ENCODE results near the gene RRBP1.

RRBP1 gene

DNA sequence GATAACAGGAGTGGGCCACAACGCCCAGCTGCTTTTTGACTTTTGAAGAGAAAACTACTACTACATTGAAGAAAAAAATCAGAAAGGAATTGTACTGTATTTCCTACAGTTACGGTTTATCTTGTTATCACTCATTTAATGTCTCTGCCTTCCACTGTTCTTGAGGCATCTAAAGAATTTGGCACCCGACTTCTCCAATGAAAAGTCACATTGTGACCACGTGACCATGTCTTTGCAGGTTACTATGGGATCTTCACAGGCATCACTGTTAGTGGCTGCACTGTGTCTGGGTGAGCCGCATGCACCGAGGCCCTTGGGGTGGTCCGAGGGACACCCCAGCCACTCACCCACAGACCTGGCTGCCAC lies 26.8 kb downstream of the RRBP1 start:
- peaks cover 8% of the 10 kb centered on the region for H3K36me3 ChIP-seq (ENCODE audit: control insufficient read depth, insufficient read depth, low read length)
- H2BK5ac ChIP-seq (ENCODE audit: low read length): peak overlapping the region; percentile 68
- H3K18ac ChIP-seq (ENCODE audit: low read length): no peak overlapping the region
- no peak overlapping the region for H3K4me3 ChIP-seq (ENCODE audit: low read length)
- H2BK15ac ChIP-seq (replicated peaks; ENCODE audit: low read depth): no peak overlapping the region
- H3K4me2 ChIP-seq (ENCODE audit: low read length): no peak overlapping the region
- H3K79me2 ChIP-seq (ENCODE audit: control insufficient read depth, insufficient read depth, low read length): peaks cover 68% of the 10 kb centered on the region
- H3K27ac ChIP-seq (ENCODE audit: low read depth, low read length): peak overlapping the region; percentile 71
- H3K4ac ChIP-seq (ENCODE audit: low read depth, low read length): no peak overlapping the region
- peak; percentile 98 for DNase-seq
- H2BK120ac ChIP-seq (ENCODE audit: low read depth, low read length): no peak overlapping the region
- no peak overlapping the region for H4K5ac ChIP-seq (ENCODE audit: low read length)
- peak overlapping the region; percentile 73 for H3K56ac ChIP-seq (ENCODE audit: low read length)
- H2AK5ac ChIP-seq (ENCODE audit: low read length): no peak overlapping the region
- peaks cover 37% of the 10 kb centered on the region for H3K79me1 ChIP-seq (ENCODE audit: low read length)
- peaks cover 4% of the 10 kb centered on the region for H3K4me1 ChIP-seq (ENCODE audit: control insufficient read depth, low read depth, low read length)
- no CpG with 5 or more reads among the region's 7 CpGs for WGBS (ENCODE audit: extremely low coverage, insufficient coverage, low lambda C conversion rate)
- H3K9ac ChIP-seq (ENCODE audit: low read length): peak overlapping the region; percentile 28
- H3K27me3 ChIP-seq (ENCODE audit: insufficient read depth, low read length, poor library complexity): no peaks in the 10 kb centered on the region
- H3K23ac ChIP-seq (ENCODE audit: low read length): no peak overlapping the region
- H4K8ac ChIP-seq (ENCODE audit: low read depth, low read length): no peak overlapping the region

GRCh38 chr20:17654649-17655285 lies 27.3 kb downstream of the RRBP1 start:
- H3K4me1 ChIP-seq (ENCODE audit: control insufficient read depth, low read depth, low read length): peaks cover 4% of the 10 kb centered on the region
- H2BK15ac ChIP-seq (replicated peaks; ENCODE audit: low read depth): no peak overlapping the region
- no peak overlapping the region for H2BK120ac ChIP-seq (ENCODE audit: low read depth, low read length)
- DNase-seq: peak; percentile 89
- H3K79me1 ChIP-seq (ENCODE audit: low read length): peaks cover 35% of the 10 kb centered on the region
- no peak overlapping the region for H3K4me3 ChIP-seq (ENCODE audit: low read length)
- no peak overlapping the region for H2AK5ac ChIP-seq (ENCODE audit: low read length)
- peaks cover 67% of the 10 kb centered on the region for H3K79me2 ChIP-seq (ENCODE audit: control insufficient read depth, insufficient read depth, low read length)
- H3K23ac ChIP-seq (ENCODE audit: low read length): no peak overlapping the region
- H3K27ac ChIP-seq (ENCODE audit: low read depth, low read length): peak overlapping the region; percentile 71
- H3K9ac ChIP-seq (ENCODE audit: low read length): peak overlapping the region; percentile 28
- H3K36me3 ChIP-seq (ENCODE audit: control insufficient read depth, insufficient read depth, low read length): peaks cover 8% of the 10 kb centered on the region
- H4K8ac ChIP-seq (ENCODE audit: low read depth, low read length): no peak overlapping the region
- peak overlapping the region; percentile 68 for H2BK5ac ChIP-seq (ENCODE audit: low read length)
- no peak overlapping the region for H3K4ac ChIP-seq (ENCODE audit: low read depth, low read length)
- no peak overlapping the region for H4K5ac ChIP-seq (ENCODE audit: low read length)
- H3K18ac ChIP-seq (ENCODE audit: low read length): no peak overlapping the region
- WGBS (ENCODE audit: extremely low coverage, insufficient coverage, low lambda C conversion rate): no CpG with 5 or more reads among the region's 7 CpGs
- no peak overlapping the region for H3K4me2 ChIP-seq (ENCODE audit: low read length)
- H3K56ac ChIP-seq (ENCODE audit: low read length): peak overlapping the region; percentile 73
- no peaks in the 10 kb centered on the region for H3K27me3 ChIP-seq (ENCODE audit: insufficient read depth, low read length, poor library complexity)

DNA sequence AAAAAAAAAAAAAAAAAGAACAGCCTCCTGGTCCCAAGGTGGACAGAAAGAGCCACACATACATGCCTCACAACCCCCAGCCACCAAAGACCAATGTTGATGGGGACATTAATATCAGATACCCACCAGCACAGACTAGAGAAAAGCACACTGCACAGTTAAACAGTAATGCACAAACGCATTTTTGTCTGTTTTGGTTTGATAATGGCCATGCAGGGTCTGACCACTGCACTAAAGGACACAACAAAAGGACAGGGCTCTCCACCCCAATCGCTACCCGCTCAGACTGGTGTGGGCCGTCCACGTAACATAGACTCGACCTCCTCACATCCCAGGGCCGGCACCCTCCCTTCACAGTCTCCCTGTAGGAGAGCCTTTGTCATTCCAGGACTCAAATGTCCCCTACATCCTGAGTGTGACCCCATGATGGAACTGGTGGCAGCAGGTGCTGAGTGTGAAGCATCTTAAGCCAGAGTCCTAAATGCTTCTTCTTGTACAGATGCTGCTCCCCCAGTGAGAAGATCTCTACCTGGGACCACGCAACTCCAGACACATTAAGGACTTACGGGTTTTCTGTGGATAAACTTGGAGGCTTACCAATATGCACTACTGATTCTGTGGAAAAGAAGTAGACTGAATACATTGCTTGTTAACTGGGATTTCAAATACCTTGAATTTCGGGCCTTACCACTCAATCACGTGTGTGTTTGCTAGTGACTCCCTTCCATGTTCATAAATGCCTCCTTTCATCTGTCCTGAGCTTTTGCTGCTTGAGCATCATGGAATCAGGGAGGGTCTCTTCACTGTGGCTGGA lies 28.0 kb downstream of the RRBP1 start:
- no peak overlapping the region for H3K4ac ChIP-seq (ENCODE audit: low read depth, low read length)
- no peak overlapping the region for H4K5ac ChIP-seq (ENCODE audit: low read length)
- peaks cover 4% of the 10 kb centered on the region for H3K4me1 ChIP-seq (ENCODE audit: control insufficient read depth, low read depth, low read length)
- H3K23ac ChIP-seq (ENCODE audit: low read length): no peak overlapping the region
- WGBS (ENCODE audit: extremely low coverage, insufficient coverage, low lambda C conversion rate): no CpG with 5 or more reads among the region's 11 CpGs
- no peak overlapping the region for H2BK15ac ChIP-seq (replicated peaks; ENCODE audit: low read depth)
- no peak overlapping the region for H3K9ac ChIP-seq (ENCODE audit: low read length)
- no peak for DNase-seq
- H2BK5ac ChIP-seq (ENCODE audit: low read length): peak overlapping the region; percentile 18
- no peak overlapping the region for H3K27ac ChIP-seq (ENCODE audit: low read depth, low read length)
- H3K27me3 ChIP-seq (ENCODE audit: insufficient read depth, low read length, poor library complexity): no peaks in the 10 kb centered on the region
- peaks cover 35% of the 10 kb centered on the region for H3K79me1 ChIP-seq (ENCODE audit: low read length)
- H3K79me2 ChIP-seq (ENCODE audit: control insufficient read depth, insufficient read depth, low read length): peaks cover 73% of the 10 kb centered on the region
- no peak overlapping the region for H3K18ac ChIP-seq (ENCODE audit: low read length)
- peaks cover 8% of the 10 kb centered on the region for H3K36me3 ChIP-seq (ENCODE audit: control insufficient read depth, insufficient read depth, low read length)
- peak overlapping the region; percentile 18 for H3K56ac ChIP-seq (ENCODE audit: low read length)
- no peak overlapping the region for H3K4me3 ChIP-seq (ENCODE audit: low read length)
- no peak overlapping the region for H2AK5ac ChIP-seq (ENCODE audit: low read length)
- no peak overlapping the region for H4K8ac ChIP-seq (ENCODE audit: low read depth, low read length)
- no peak overlapping the region for H3K4me2 ChIP-seq (ENCODE audit: low read length)
- H2BK120ac ChIP-seq (ENCODE audit: low read depth, low read length): no peak overlapping the region

DNA sequence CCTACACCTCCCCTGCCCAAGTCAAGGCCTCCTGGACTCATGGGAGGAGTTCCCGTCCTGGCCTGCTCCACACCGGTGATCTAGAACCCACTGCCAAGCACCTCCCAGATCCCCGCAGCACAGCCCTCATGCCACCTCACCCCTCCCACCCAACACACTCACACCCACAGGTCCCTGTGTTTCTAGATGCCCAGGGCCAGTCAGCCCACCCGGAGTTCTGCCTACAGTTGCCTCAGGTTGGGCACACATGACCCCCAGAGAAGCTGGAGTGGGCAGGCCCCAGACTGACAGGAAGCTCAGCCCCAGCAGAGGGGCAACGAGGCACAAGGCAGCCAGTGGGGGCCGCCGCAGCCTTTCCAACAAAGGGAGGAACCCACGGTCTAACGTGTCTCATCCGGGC lies 29.6 kb downstream of the RRBP1 start:
- Histone ChIP-seq H2BK15ac (replicated peaks; ENCODE audit: low read depth) (no peak overlapping the region), H4K5ac (ENCODE audit: low read length) (no peak overlapping the region), H3K27me3 (ENCODE audit: insufficient read depth, low read length, poor library complexity) (no peaks in the 10 kb centered on the region), H3K4me1 (ENCODE audit: control insufficient read depth, low read depth, low read length) (peaks cover 4% of the 10 kb centered on the region), H3K27ac (ENCODE audit: low read depth, low read length) (no peak overlapping the region), H3K4me2 (ENCODE audit: low read length) (no peak overlapping the region), H2AK5ac (ENCODE audit: low read length) (no peak overlapping the region), H3K79me1 (ENCODE audit: low read length) (peaks cover 37% of the 10 kb centered on the region), H3K4ac (ENCODE audit: low read depth, low read length) (no peak overlapping the region), H4K8ac (ENCODE audit: low read depth, low read length) (no peak overlapping the region), H3K79me2 (ENCODE audit: control insufficient read depth, insufficient read depth, low read length) (peaks cover 76% of the 10 kb centered on the region), H3K36me3 (ENCODE audit: control insufficient read depth, insufficient read depth, low read length) (peaks cover 1% of the 10 kb centered on the region), H2BK120ac (ENCODE audit: low read depth, low read length) (no peak overlapping the region), H3K56ac (ENCODE audit: low read length) (no peak overlapping the region), H3K4me3 (ENCODE audit: low read length) (no peak overlapping the region), H2BK5ac (ENCODE audit: low read length) (no peak overlapping the region), H3K9ac (ENCODE audit: low read length) (no peak overlapping the region), H3K23ac (ENCODE audit: low read length) (no peak overlapping the region), H3K18ac (ENCODE audit: low read length) (no peak overlapping the region)
- no CpG with 5 or more reads among the region's 10 CpGs for WGBS (ENCODE audit: extremely low coverage, insufficient coverage, low lambda C conversion rate)
- no peak for DNase-seq

GRCh38 chr20:17651760-17652388 lies 30.2 kb downstream of the RRBP1 start:
- no peak overlapping the region for H4K8ac ChIP-seq (ENCODE audit: low read depth, low read length)
- no peak overlapping the region for H2BK5ac ChIP-seq (ENCODE audit: low read length)
- no peak overlapping the region for H2BK15ac ChIP-seq (replicated peaks; ENCODE audit: low read depth)
- no peak overlapping the region for H2BK120ac ChIP-seq (ENCODE audit: low read depth, low read length)
- H3K4ac ChIP-seq (ENCODE audit: low read depth, low read length): no peak overlapping the region
- peaks cover 42% of the 10 kb centered on the region for H3K79me1 ChIP-seq (ENCODE audit: low read length)
- H3K4me3 ChIP-seq (ENCODE audit: low read length): no peak overlapping the region
- WGBS (ENCODE audit: extremely low coverage, insufficient coverage, low lambda C conversion rate): no CpG with 5 or more reads among the region's 2 CpGs
- no peak overlapping the region for H3K18ac ChIP-seq (ENCODE audit: low read length)
- no peak overlapping the region for H3K9ac ChIP-seq (ENCODE audit: low read length)
- H3K4me2 ChIP-seq (ENCODE audit: low read length): no peak overlapping the region
- H3K4me1 ChIP-seq (ENCODE audit: control insufficient read depth, low read depth, low read length): peaks cover 4% of the 10 kb centered on the region
- no peak overlapping the region for H4K5ac ChIP-seq (ENCODE audit: low read length)
- H3K79me2 ChIP-seq (ENCODE audit: control insufficient read depth, insufficient read depth, low read length): peaks cover 78% of the 10 kb centered on the region
- H2AK5ac ChIP-seq (ENCODE audit: low read length): no peak overlapping the region
- H3K27me3 ChIP-seq (ENCODE audit: insufficient read depth, low read length, poor library complexity): no peaks in the 10 kb centered on the region
- no peak overlapping the region for H3K23ac ChIP-seq (ENCODE audit: low read length)
- H3K56ac ChIP-seq (ENCODE audit: low read length): no peak overlapping the region
- DNase-seq: no peak
- H3K27ac ChIP-seq (ENCODE audit: low read depth, low read length): no peak overlapping the region
- peaks cover 1% of the 10 kb centered on the region for H3K36me3 ChIP-seq (ENCODE audit: control insufficient read depth, insufficient read depth, low read length)
